ENCODE results near the gene SDC4.
"Not testable (repeated sequence)": the region's sequence is repeated elsewhere in the genome, so short reads cannot be mapped to it uniquely, and the experiment has no call there.

The SDC4 gene

DNA sequence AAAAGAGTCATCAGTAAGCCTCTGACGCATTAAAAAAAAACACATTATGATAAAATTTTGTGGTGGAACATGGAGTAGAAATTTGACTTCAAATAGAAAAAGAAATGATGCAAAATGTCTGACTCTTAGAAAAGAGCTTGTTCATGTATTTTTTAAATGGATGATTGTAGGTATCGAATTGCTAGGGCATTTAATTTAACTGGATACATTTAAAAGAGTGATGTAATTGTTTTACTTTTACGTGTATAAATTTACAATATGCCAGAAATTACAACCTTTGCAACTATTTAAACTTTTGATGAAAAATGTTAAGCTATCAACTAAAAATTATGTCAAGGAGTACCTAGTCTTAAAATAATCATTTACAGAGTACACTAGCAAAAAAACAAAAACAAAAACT lies 4.5 kb upstream of the SDC4 start:
- H3K4me1 ChIP-seq (ENCODE audit: control extremely low read depth in 1 of 4, control insufficient read depth in 4 of 4, insufficient read depth in 4 of 4, low read length in 3 of 4): peaks cover 0 to 10% (median 7%) of the 10 kb centered on the region in 4 experiments
- H3K4me3 ChIP-seq (ENCODE audit: control insufficient read depth in 1 of 7, extremely low read depth in 1 of 7, insufficient read depth in 4 of 7, low read depth in 2 of 7, low read length in 6 of 7): no peak overlapping the region
- POLR2A ChIA-PET: no interaction called here
- no peak overlapping the region for H3K27ac ChIP-seq (ENCODE audit: insufficient read depth in 1 of 2, low read depth in 1 of 2, low read length in 2 of 2, poor library complexity in 1 of 2, severe bottlenecking in 2 of 2)
- no peaks in the 10 kb centered on the region for H3K36me3 ChIP-seq (ENCODE audit: control insufficient read depth in 4 of 4, insufficient read depth in 4 of 4, low read length in 3 of 4)
- H3K9me3 ChIP-seq (ENCODE audit: control extremely low read depth in 1 of 5, control insufficient read depth in 4 of 5, insufficient read depth in 2 of 5, low read depth in 1 of 5, low read length in 4 of 5): no peaks in the 10 kb centered on the region
- H3K27me3 ChIP-seq (replicated peaks in 2 of 5; ENCODE audit: control insufficient read depth in 4 of 5, insufficient read depth in 5 of 5, low read length in 4 of 5): no peaks in the 10 kb centered on the region
- 100% methylated on average over 1 of the region's 3 CpGs for WGBS (ENCODE audit: insufficient coverage)
- CTCF ChIA-PET: interaction anchor here (0.7 to 3.2 kb wide), 8 partner anchors 10 to 418 kb away, joined by 3 to 12 read pairs (median 4); partner anchors contain the start of genes SYS1 and WFDC2
- DNase-seq: no peak

DNA sequence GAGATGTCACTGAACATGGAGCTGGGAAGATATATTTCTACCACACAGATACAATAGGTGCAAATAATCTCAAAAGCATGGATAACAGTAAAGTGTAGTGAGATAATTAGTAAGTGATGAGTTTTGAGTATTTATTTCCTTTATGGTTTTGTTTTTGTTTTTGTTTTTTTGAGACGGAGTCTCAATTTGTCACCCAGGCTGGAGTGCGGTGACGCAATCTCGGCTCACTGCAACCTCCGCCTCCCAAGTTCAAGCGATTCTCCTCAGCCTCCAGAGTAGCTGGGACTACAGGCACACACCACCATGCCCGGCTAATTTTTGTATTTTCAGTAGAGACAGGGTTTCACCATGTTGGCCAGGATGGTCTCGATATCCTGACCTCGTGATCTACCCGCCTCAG lies 2.6 kb upstream of the SDC4 start:
- POLR2A ChIA-PET; H3K27me3 ChIP-seq (replicated peaks in 2 of 5; ENCODE audit: control insufficient read depth in 4 of 5, insufficient read depth in 5 of 5, low read length in 4 of 5); H3K27ac ChIP-seq (ENCODE audit: insufficient read depth in 1 of 2, low read depth in 1 of 2, low read length in 2 of 2, poor library complexity in 1 of 2, severe bottlenecking in 2 of 2); H3K4me3 ChIP-seq (ENCODE audit: control insufficient read depth in 1 of 7, extremely low read depth in 1 of 7, insufficient read depth in 4 of 7, low read depth in 2 of 7, low read length in 6 of 7); DNase-seq; H3K36me3 ChIP-seq (ENCODE audit: control insufficient read depth in 4 of 4, insufficient read depth in 4 of 4, low read length in 3 of 4); H3K9me3 ChIP-seq (ENCODE audit: control extremely low read depth in 1 of 5, control insufficient read depth in 4 of 5, insufficient read depth in 2 of 5, low read depth in 1 of 5, low read length in 4 of 5): not testable (repeated sequence)
- CTCF ChIA-PET: interaction anchor here (0.9 to 1.3 kb wide), 3 partner anchors 9 to 24 kb away, joined by 3 to 7 read pairs (median 5); partner anchors contain the start of gene SYS1
- H3K4me1 ChIP-seq (ENCODE audit: control extremely low read depth in 1 of 4, control insufficient read depth in 4 of 4, insufficient read depth in 4 of 4, low read length in 3 of 4): peaks cover 0 to 23% (median 21%) of the 10 kb centered on the region in 4 experiments
- 98% methylated on average over 7 of the region's 10 CpGs for WGBS (ENCODE audit: insufficient coverage)

DNA sequence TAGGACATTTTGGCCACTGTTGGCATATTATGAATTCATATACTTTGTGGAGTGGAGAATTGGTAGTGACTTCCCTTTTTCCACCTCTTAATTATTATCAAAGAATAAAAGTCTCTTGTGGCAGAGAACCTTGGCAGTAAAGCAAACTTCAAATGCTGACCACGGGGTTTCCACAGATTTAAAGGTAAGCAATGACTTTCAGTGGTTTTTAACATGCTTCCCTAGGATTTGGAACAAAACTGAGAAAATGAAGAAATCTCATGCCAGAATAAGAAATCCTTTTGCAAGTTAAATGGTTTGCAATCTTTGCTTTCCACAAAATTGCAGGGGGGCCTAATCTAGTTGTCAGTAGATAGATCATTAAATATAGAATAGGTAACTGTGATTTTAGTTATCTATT lies 2.0 kb upstream of the SDC4 start:
- DNase-seq: peak in 1 of 3 donors; percentile 23
- Histone ChIP-seq H3K36me3 (ENCODE audit: control insufficient read depth in 4 of 4, insufficient read depth in 4 of 4, low read length in 3 of 4) (no peaks in the 10 kb centered on the region), H3K27me3 (replicated peaks in 2 of 5; ENCODE audit: control insufficient read depth in 4 of 5, insufficient read depth in 5 of 5, low read length in 4 of 5) (peaks cover 0 to 7% (median 0%) of the 10 kb centered on the region in 5 experiments), H3K4me3 (ENCODE audit: control insufficient read depth in 1 of 7, extremely low read depth in 1 of 7, insufficient read depth in 4 of 7, low read depth in 2 of 7, low read length in 6 of 7) (no peak overlapping the region), H3K9me3 (ENCODE audit: control extremely low read depth in 1 of 5, control insufficient read depth in 4 of 5, insufficient read depth in 2 of 5, low read depth in 1 of 5, low read length in 4 of 5) (no peaks in the 10 kb centered on the region), H3K4me1 (ENCODE audit: control extremely low read depth in 1 of 4, control insufficient read depth in 4 of 4, insufficient read depth in 4 of 4, low read length in 3 of 4) (peaks cover 0 to 28% (median 27%) of the 10 kb centered on the region in 4 experiments), H3K27ac (ENCODE audit: insufficient read depth in 1 of 2, low read depth in 1 of 2, low read length in 2 of 2, poor library complexity in 1 of 2, severe bottlenecking in 2 of 2) (no peak overlapping the region)
- CTCF ChIA-PET: interaction anchor here (0.9 kb wide), 1 partner anchor 12 kb away, joined by 5 read pairs; the partner anchor contains the start of gene SYS1
- WGBS (ENCODE audit: insufficient coverage): 11% methylated on average over 1 of the region's 1 CpG
- POLR2A ChIA-PET: no interaction called here

DNA sequence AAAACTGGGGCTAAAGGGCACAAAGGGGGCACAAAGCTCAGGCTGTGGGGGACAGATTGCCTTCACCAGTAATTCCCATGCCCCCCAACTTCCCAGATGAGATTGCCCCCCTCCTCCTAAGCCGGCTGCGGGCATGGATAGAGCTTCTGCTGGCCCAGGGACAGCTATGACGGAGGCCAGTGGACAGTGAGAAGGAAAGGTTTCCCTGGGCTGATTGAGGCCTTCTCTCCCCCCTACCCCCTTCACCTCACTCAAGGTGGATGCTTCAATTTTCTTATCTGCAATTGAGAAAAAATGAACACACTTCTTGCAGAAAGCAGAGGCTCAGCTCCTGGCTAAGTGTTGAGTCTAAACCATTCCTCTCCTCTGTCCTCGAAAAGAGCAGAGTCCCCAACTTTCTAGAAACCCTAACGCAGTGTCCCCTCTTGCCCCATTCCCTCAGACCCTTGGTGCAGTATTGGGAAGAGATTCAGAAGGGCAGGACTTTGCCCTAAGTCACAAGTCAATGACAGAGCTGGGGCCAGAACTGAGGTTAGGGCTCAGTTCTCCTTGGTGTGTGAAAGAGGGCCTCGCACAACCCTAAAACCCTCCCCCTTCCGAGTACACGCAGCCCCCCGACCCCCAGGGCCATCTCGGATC lies 808 bp downstream of the SDC4 start:
- H3K27ac ChIP-seq (ENCODE audit: insufficient read depth in 1 of 2, low read depth in 1 of 2, low read length in 2 of 2, poor library complexity in 1 of 2, severe bottlenecking in 2 of 2): peak overlapping the region in 1 of 2 experiments; percentile 34

DNA sequence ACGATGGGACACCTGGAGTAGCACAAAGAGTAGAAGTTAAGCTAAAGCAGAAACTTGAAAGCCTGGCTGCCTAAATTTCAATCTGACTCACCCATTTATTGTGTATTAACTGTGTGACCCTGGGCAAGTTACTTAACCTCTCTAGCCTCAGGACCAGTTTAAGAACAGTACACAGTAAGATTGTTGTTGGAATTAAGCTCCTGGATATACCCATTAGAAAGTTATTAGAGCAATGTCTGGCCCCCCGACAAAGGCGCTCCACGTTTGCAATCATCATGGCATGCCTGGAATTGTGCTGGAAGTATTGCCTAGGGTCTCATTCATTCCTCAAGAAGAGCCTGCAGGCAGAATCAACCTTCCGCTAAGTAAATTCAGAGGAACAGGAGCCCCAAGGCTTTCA lies 1.4 kb downstream of the SDC4 start:
- CTCF ChIA-PET: interaction anchor here (0.8 to 4.1 kb wide), 10 partner anchors 13 to 105 kb away, joined by 3 to 27 read pairs (median 4); partner anchors contain the start of gene SYS1
- H3K36me3 ChIP-seq (ENCODE audit: control insufficient read depth in 4 of 4, insufficient read depth in 4 of 4, low read length in 3 of 4): no peaks in the 10 kb centered on the region
- peak overlapping the region in 1 of 7 experiments; percentile 81 for H3K4me3 ChIP-seq (ENCODE audit: control insufficient read depth in 1 of 7, extremely low read depth in 1 of 7, insufficient read depth in 4 of 7, low read depth in 2 of 7, low read length in 6 of 7)
- POLR2A ChIA-PET: interaction anchor here (1.4 to 4.2 kb wide), 2 partner anchors 16 to 24 kb away, joined by 4 to 16 read pairs; partner anchors contain the start of gene SYS1
- peak in 1 of 3 donors; percentile 16 for DNase-seq
- peaks cover 0 to 46% (median 34%) of the 10 kb centered on the region in 4 experiments for H3K4me1 ChIP-seq (ENCODE audit: control extremely low read depth in 1 of 4, control insufficient read depth in 4 of 4, insufficient read depth in 4 of 4, low read length in 3 of 4)
- H3K27ac ChIP-seq (ENCODE audit: insufficient read depth in 1 of 2, low read depth in 1 of 2, low read length in 2 of 2, poor library complexity in 1 of 2, severe bottlenecking in 2 of 2): no peak overlapping the region
- H3K9me3 ChIP-seq (ENCODE audit: control extremely low read depth in 1 of 5, control insufficient read depth in 4 of 5, insufficient read depth in 2 of 5, low read depth in 1 of 5, low read length in 4 of 5): no peaks in the 10 kb centered on the region
- WGBS (ENCODE audit: insufficient coverage): 100% methylated on average over 4 of the region's 5 CpGs
- H3K27me3 ChIP-seq (replicated peaks in 2 of 5; ENCODE audit: control insufficient read depth in 4 of 5, insufficient read depth in 5 of 5, low read length in 4 of 5): peaks cover 0 to 7% (median 0%) of the 10 kb centered on the region in 5 experiments

More for the DNA sequence above, 808 bp downstream of the SDC4 start:
- no peak for DNase-seq
- Histone ChIP-seq H3K4me3 (ENCODE audit: control insufficient read depth in 1 of 7, extremely low read depth in 1 of 7, insufficient read depth in 4 of 7, low read depth in 2 of 7, low read length in 6 of 7) (peak overlapping the region; percentile 5 to 81 (median 59)), H3K9me3 (ENCODE audit: control extremely low read depth in 1 of 5, control insufficient read depth in 4 of 5, insufficient read depth in 2 of 5, low read depth in 1 of 5, low read length in 4 of 5) (no peaks in the 10 kb centered on the region), H3K27me3 (replicated peaks in 2 of 5; ENCODE audit: control insufficient read depth in 4 of 5, insufficient read depth in 5 of 5, low read length in 4 of 5) (peaks cover 0 to 7% (median 0%) of the 10 kb centered on the region in 5 experiments), H3K36me3 (ENCODE audit: control insufficient read depth in 4 of 4, insufficient read depth in 4 of 4, low read length in 3 of 4) (no peaks in the 10 kb centered on the region), H3K4me1 (ENCODE audit: control extremely low read depth in 1 of 4, control insufficient read depth in 4 of 4, insufficient read depth in 4 of 4, low read length in 3 of 4) (peaks cover 0 to 40% (median 34%) of the 10 kb centered on the region in 4 experiments)
- POLR2A ChIA-PET: interaction anchor here (0.6 to 4.2 kb wide), 3 partner anchors 16 to 24 kb away, joined by 3 to 16 read pairs (median 4); partner anchors contain the start of gene SYS1
- CTCF ChIA-PET: interaction anchor here (0.9 to 4.1 kb wide), 9 partner anchors 12 to 104 kb away, joined by 3 to 27 read pairs (median 5); partner anchors contain the start of gene SYS1
- 100% methylated on average over 2 of the region's 10 CpGs for WGBS (ENCODE audit: insufficient coverage)

DNA sequence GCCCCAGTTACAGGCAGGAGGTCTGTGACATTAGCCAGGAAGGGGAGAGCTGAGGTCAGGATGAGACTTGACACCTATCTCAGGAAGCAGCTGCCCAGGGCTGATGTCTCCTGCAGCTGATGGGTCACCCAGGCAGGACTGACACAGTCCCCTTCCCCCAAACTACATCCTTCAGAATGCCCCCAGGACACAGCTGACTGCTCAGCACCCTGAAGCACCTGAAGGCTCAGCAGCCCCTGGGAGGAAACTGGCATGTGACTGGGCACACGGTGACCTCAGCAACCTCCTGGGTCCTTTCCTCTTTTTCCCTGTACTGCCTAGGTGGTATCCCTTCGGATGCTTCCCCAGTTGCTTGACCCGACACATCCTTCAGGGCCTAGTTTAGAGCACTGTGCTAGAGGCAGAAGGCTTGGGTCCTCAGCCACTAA lies 1.9 kb downstream of the SDC4 start:
- H3K4me3 ChIP-seq (ENCODE audit: control insufficient read depth in 1 of 7, extremely low read depth in 1 of 7, insufficient read depth in 4 of 7, low read depth in 2 of 7, low read length in 6 of 7): peak overlapping the region in 2 of 7 experiments; percentile 1 to 6
- POLR2A ChIA-PET: interaction anchor here (0.6 to 4.2 kb wide), 4 partner anchors 17 to 181 kb away, joined by 3 to 16 read pairs (median 6); partner anchors contain the start of gene SYS1

More for the DNA sequence above, 1.9 kb downstream of the SDC4 start:
- CTCF ChIA-PET: interaction anchor here (0.8 to 4.1 kb wide), 8 partner anchors 13 to 105 kb away, joined by 3 to 27 read pairs (median 6); partner anchors contain the start of gene SYS1
- Histone ChIP-seq H3K27ac (ENCODE audit: insufficient read depth in 1 of 2, low read depth in 1 of 2, low read length in 2 of 2, poor library complexity in 1 of 2, severe bottlenecking in 2 of 2) (no peak overlapping the region), H3K4me1 (ENCODE audit: control extremely low read depth in 1 of 4, control insufficient read depth in 4 of 4, insufficient read depth in 4 of 4, low read length in 3 of 4) (peaks cover 0 to 47% (median 34%) of the 10 kb centered on the region in 4 experiments), H3K9me3 (ENCODE audit: control extremely low read depth in 1 of 5, control insufficient read depth in 4 of 5, insufficient read depth in 2 of 5, low read depth in 1 of 5, low read length in 4 of 5) (no peaks in the 10 kb centered on the region), H3K27me3 (replicated peaks in 2 of 5; ENCODE audit: control insufficient read depth in 4 of 5, insufficient read depth in 5 of 5, low read length in 4 of 5) (peaks cover 0 to 7% (median 0%) of the 10 kb centered on the region in 5 experiments), H3K36me3 (ENCODE audit: control insufficient read depth in 4 of 4, insufficient read depth in 4 of 4, low read length in 3 of 4) (no peaks in the 10 kb centered on the region)
- WGBS (ENCODE audit: insufficient coverage): 56% methylated on average over 3 of the region's 3 CpGs
- DNase-seq: peak in 2 of 3 donors; percentile 85 to 92
